ENCODE results near the gene NARF. TPM values are rescaled to one million over a fixed set of nuclear protein-coding genes. Genes with fewer than 3 reads are reported as not detected.

Gene NARF
- total and polyA plus RNA-seq, 2 donors (not counting 3 experiments of a cell fraction or from before 2014, with no cell fraction given) = 83.4 to 158 TPM

DNA sequence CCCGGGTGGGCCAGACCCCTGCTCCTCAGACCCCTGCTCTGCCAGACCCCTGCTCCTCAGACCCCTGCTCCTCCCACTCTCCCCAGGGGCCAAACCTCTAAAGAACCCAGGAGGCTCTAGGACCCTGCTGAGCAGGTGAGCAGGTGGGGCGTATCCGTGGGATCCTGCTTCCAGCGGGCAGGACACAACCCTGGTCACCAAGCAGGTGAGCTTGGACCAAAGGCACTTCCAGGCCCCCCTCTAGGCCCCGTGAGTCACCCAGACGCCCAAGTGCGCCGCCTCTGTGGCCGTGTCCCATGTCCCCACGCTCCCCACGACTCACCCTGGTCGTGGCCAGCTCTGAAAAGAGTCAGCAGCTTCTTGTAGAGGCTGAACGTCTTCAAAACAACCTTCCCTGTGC, 13.0 kb upstream of the NARF start:
- DNase-seq (ENCODE audit: low read depth, low spot score) (no peak), FAIRE-seq (no peak)
- POLR2A ChIA-PET = no interaction called here
- no peak overlapping the region for H3K4me3 ChIP-seq (replicated peaks in 1 of 3; ENCODE audit: insufficient read depth in 1 of 3, low read depth in 1 of 3, low read length in 3 of 3)
- no peaks in the 10 kb centered on the region for H3K9me3 ChIP-seq (replicated peaks; ENCODE audit: control insufficient read depth, insufficient read depth, low read length)
- H2AFZ ChIP-seq (ENCODE audit: low read depth, low read length) = no peak overlapping the region
- no peaks in the 10 kb centered on the region for H4K20me1 ChIP-seq (replicated peaks; ENCODE audit: control insufficient read depth, extremely low read depth, insufficient read depth, low read length)
- H3K27me3 ChIP-seq (ENCODE audit: control insufficient read depth in 2 of 2, insufficient read depth in 2 of 2, low read length in 2 of 2) = no peaks in the 10 kb centered on the region
- CTCF ChIA-PET = no interaction called here
- H3K36me3 ChIP-seq (ENCODE audit: control insufficient read depth in 2 of 2, extremely low read depth in 1 of 2, insufficient read depth in 2 of 2, low read length in 2 of 2) = peaks cover 0 to 13% of the 10 kb centered on the region in 2 experiments
- intact Hi-C loops (cut with micrococcal nuclease) (no loop called here), dilution Hi-C loops (cut with MboI; ENCODE audit: extremely low pct_ligation_motif_present, low sequenced_read_pairs) (no loop called here)
- H3K9ac ChIP-seq (replicated peaks; ENCODE audit: extremely low read depth, insufficient read depth, low read length) = no peak overlapping the region
- H3K79me2 ChIP-seq (ENCODE audit: control insufficient read depth, insufficient read depth, low read length) = peaks cover 3% of the 10 kb centered on the region
- no peaks in the 10 kb centered on the region for H3K9me1 ChIP-seq (replicated peaks; ENCODE audit: control insufficient read depth, extremely low read depth, insufficient read depth, low read length)
- H3K27ac ChIP-seq (ENCODE audit: insufficient read depth, low read depth, low read length) = no peak overlapping the region
- no peak overlapping the region for H3K4me2 ChIP-seq (ENCODE audit: insufficient read depth, low read length)
- no TSS peak for BruUV-seq (replicated peaks)
- no peaks in the 10 kb centered on the region for H3K4me1 ChIP-seq (ENCODE audit: control insufficient read depth, extremely low read depth, insufficient read depth, low read length)
- TF ChIP-seq, protein P1, sequence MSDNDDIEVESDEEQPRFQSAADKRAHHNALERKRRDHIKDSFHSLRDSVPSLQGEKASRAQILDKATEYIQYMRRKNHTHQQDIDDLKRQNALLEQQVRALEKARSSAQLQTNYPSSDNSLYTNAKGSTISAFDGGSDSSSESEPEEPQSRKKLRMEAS (IDR thresholded peaks at IDR 0.05; ENCODE audit: insufficient read depth, insufficient read length) = no peak
- TF ChIP-seq POLR2A (IDR thresholded peaks at IDR 0.05; ENCODE audit: low read depth, low read length) (no peak), POLR2AphosphoS5 (IDR thresholded peaks at IDR 0.05; ENCODE audit: insufficient read depth, low read depth, low read length) (no peak), EZH2 (IDR thresholded peaks at IDR 0.05; ENCODE audit: borderline replicate concordance, low read depth, low read length, severe bottlenecking) (no peak), FOS (IDR thresholded peaks at IDR 0.05; ENCODE audit: borderline replicate concordance, insufficient read depth, low read length) (no peak), JUN (IDR thresholded peaks at IDR 0.05; ENCODE audit: borderline replicate concordance, insufficient read depth, insufficient read length, low read depth) (no peak)
- TF ChIP-seq, protein P2, sequence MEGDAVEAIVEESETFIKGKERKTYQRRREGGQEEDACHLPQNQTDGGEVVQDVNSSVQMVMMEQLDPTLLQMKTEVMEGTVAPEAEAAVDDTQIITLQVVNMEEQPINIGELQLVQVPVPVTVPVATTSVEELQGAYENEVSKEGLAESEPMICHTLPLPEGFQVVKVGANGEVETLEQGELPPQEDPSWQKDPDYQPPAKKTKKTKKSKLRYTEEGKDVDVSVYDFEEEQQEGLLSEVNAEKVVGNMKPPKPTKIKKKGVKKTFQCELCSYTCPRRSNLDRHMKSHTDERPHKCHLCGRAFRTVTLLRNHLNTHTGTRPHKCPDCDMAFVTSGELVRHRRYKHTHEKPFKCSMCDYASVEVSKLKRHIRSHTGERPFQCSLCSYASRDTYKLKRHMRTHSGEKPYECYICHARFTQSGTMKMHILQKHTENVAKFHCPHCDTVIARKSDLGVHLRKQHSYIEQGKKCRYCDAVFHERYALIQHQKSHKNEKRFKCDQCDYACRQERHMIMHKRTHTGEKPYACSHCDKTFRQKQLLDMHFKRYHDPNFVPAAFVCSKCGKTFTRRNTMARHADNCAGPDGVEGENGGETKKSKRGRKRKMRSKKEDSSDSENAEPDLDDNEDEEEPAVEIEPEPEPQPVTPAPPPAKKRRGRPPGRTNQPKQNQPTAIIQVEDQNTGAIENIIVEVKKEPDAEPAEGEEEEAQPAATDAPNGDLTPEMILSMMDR (IDR thresholded peaks at IDR 0.05; ENCODE audit: extremely low read depth in 1 of 2, insufficient read depth in 1 of 2, low read depth in 1 of 2, low read length in 2 of 2) = no peak

Data from endothelial cell of umbilical vein (primary cell).